Osteoblast (primary cell): ENCODE measurements around the gene MUC2. TPM values are rescaled to one million over a fixed set of nuclear protein-coding genes. Genes with fewer than 3 reads are reported as not detected.

ENCODE experiments used
- DNase-seq: peaks from one replicate; pipeline ENCODE4 v3.0.0; 2011; ENCODE audit warnings: low spot score, mixed read lengths; ENCODE audit not compliant: insufficient read length; ENCODE audit errors: missing footprints
- H2AFZ ChIP-seq: 2 replicates; pipeline ENCODE4 v1.6.0; 2011; ENCODE audit warnings: mild to moderate bottlenecking, low read length
- H3K27ac ChIP-seq: 2 replicates; pipeline ENCODE4 v1.5.1; 2011; ENCODE audit warnings: mild to moderate bottlenecking, low read depth, low read length, moderate library complexity
- H3K27me3 ChIP-seq: 2 replicates; pipeline ENCODE4 v1.6.0; 2012; ENCODE audit warnings: mild to moderate bottlenecking, control low read depth, inconsistent platforms, low read length, moderate library complexity; ENCODE audit not compliant: insufficient read depth
- H3K36me3 ChIP-seq: 2 replicates; pipeline ENCODE4 v1.5.1; 2011; ENCODE audit warnings: mild to moderate bottlenecking, low read length, control low read depth, moderate library complexity; ENCODE audit not compliant: insufficient read depth
- H3K4me1 ChIP-seq: 2 replicates; pipeline ENCODE4 v1.5.1; 2011; ENCODE audit warnings: mild to moderate bottlenecking, low read length, control low read depth, moderate library complexity; ENCODE audit not compliant: insufficient read depth
- H3K4me2 ChIP-seq: 2 replicates; pipeline ENCODE4 v1.6.0; 2011; ENCODE audit warnings: mild to moderate bottlenecking, low read length; ENCODE audit not compliant: insufficient read depth
- H3K4me3 ChIP-seq: fragments of 200-600 bp; sonication (generic); 3 replicates; pipeline ENCODE4 v1.5.1; 2012; ENCODE audit warnings: mild to moderate bottlenecking, low read length, inconsistent platforms; ENCODE audit not compliant: insufficient read depth
- H3K79me2 ChIP-seq: 2 replicates; pipeline ENCODE4 v1.6.0; 2012; ENCODE audit warnings: mild to moderate bottlenecking, low read length, control low read depth, inconsistent platforms; ENCODE audit not compliant: insufficient read depth
- H3K9me3 ChIP-seq: 2 replicates; pipeline ENCODE4 v1.5.1; 2011; ENCODE audit warnings: low read depth, low read length, control low read depth
- H4K20me1 ChIP-seq: 2 replicates; pipeline ENCODE4 v1.6.0; 2012; ENCODE audit warnings: mild to moderate bottlenecking, low read length, control low read depth; ENCODE audit not compliant: insufficient read depth
- total RNA-seq: library from RNA; depleted of rRNA; stranded (reverse); fragments of >200 nt; gene quantifications from 2 replicates; pipeline ENCODE4 v1.2.3, GENCODE V29; 2012
- TF ChIP-seq, protein P1 (sequence below): IDR thresholded peaks from 2 replicates; pipeline ENCODE4 v1.5.1; 2011; ENCODE audit warnings: mild to moderate bottlenecking, low read depth, low read length, moderate library complexity; ENCODE audit errors: extremely low read depth

Gene MUC2
- total RNA-seq, 1 donor = not detected

DNA sequence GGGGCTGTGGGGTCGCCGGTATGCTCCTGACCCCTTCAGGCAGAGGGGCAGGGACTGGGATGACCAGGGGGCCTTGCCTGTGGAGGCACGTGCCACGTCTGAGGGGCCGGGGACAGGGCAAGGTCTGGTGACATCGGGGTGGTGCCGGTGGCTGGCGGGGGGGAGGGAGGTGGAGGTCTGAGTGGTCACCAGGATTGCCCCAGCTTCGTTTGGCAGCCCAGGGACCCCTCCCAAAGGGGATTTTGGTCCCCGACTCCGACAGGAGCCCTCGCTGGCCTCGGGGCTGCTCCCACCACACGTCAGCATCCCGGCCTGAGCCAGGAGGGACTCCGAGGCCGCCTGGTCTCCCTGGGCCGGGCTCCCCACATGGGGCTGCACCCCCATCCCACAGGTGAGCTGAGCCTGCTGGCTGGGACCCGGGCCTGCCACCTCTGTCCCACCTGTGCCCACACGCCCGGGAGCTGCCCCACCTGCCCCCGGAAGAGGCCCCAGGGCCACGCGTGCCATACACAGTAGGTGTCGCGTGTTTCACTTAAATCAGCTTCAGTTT is 37.1 kb upstream of the MUC2 start:
- Histone ChIP-seq H3K27ac (no peak overlapping the region), H3K4me2 (no peak overlapping the region), H3K9me3 (no peaks in the 10 kb centered on the region), H3K27me3 (no peaks in the 10 kb centered on the region), H3K4me3 (no peak overlapping the region), H4K20me1 (no peaks in the 10 kb centered on the region), H2AFZ (no peak overlapping the region), H3K79me2 (no peaks in the 10 kb centered on the region), H3K36me3 (no peaks in the 10 kb centered on the region), H3K4me1 (peaks cover 2% of the 10 kb centered on the region)
- DNase-seq = no peak
- TF ChIP-seq, protein P1, sequence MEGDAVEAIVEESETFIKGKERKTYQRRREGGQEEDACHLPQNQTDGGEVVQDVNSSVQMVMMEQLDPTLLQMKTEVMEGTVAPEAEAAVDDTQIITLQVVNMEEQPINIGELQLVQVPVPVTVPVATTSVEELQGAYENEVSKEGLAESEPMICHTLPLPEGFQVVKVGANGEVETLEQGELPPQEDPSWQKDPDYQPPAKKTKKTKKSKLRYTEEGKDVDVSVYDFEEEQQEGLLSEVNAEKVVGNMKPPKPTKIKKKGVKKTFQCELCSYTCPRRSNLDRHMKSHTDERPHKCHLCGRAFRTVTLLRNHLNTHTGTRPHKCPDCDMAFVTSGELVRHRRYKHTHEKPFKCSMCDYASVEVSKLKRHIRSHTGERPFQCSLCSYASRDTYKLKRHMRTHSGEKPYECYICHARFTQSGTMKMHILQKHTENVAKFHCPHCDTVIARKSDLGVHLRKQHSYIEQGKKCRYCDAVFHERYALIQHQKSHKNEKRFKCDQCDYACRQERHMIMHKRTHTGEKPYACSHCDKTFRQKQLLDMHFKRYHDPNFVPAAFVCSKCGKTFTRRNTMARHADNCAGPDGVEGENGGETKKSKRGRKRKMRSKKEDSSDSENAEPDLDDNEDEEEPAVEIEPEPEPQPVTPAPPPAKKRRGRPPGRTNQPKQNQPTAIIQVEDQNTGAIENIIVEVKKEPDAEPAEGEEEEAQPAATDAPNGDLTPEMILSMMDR = no peak

DNA sequence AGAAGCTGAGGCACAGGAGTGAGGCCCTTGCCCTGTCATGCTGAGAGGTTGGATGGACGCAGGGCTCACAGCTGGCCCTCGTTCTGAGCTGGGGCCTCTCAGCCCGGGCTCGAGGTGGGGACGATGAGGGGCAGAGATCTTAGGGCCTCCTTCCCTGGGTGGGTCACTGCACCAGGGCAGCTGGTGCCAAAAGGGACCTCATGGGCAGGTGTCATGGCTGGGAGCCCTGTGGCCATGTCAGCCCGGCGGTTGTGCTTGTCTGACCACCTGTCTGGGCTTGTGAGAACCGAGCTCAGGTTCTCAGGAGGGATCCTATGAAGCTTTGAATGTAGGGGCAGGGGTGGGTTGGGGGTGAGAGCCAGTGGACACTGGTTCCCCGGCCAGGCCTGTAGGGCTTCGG is 36.3 kb upstream of the MUC2 start:
- Histone ChIP-seq H3K27me3 (no peaks in the 10 kb centered on the region), H4K20me1 (no peaks in the 10 kb centered on the region), H3K4me3 (no peak overlapping the region), H2AFZ (no peak overlapping the region), H3K27ac (no peak overlapping the region), H3K79me2 (no peaks in the 10 kb centered on the region), H3K36me3 (no peaks in the 10 kb centered on the region), H3K9me3 (no peaks in the 10 kb centered on the region), H3K4me1 (peaks cover 2% of the 10 kb centered on the region), H3K4me2 (no peak overlapping the region)
- TF ChIP-seq, protein P1 = no peak
- no peak for DNase-seq

DNA sequence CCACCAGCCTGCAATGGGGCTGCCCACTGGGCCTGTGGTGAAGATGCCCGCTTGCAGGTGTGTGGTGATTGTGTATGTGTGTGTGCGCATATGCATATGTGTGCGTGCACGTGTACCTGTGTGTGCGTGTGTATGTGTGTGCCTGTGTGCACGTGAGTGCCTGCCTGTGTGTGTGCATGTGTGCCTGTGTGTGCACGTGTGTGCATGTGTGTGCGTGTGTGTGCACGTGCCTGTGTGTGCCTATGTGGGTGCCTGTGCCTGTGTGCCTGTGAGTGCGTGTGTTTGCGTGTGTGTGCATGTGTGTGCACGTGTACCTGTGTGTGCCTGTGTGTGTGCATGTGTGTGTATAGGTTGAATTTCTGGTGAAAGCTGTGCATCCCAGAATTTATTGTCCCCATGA is 35.8 kb upstream of the MUC2 start:
- H3K4me2 ChIP-seq = no peak overlapping the region
- H3K4me1 ChIP-seq = peaks cover 2% of the 10 kb centered on the region
- H2AFZ ChIP-seq = no peak overlapping the region
- H3K9me3 ChIP-seq = no peaks in the 10 kb centered on the region
- H3K36me3 ChIP-seq = no peaks in the 10 kb centered on the region
- H3K4me3 ChIP-seq = no peak overlapping the region
- TF ChIP-seq, protein P1 = no peak
- DNase-seq = no peak
- H3K27me3 ChIP-seq = no peaks in the 10 kb centered on the region
- H3K79me2 ChIP-seq = no peaks in the 10 kb centered on the region
- no peaks in the 10 kb centered on the region for H4K20me1 ChIP-seq
- no peak overlapping the region for H3K27ac ChIP-seq

DNA sequence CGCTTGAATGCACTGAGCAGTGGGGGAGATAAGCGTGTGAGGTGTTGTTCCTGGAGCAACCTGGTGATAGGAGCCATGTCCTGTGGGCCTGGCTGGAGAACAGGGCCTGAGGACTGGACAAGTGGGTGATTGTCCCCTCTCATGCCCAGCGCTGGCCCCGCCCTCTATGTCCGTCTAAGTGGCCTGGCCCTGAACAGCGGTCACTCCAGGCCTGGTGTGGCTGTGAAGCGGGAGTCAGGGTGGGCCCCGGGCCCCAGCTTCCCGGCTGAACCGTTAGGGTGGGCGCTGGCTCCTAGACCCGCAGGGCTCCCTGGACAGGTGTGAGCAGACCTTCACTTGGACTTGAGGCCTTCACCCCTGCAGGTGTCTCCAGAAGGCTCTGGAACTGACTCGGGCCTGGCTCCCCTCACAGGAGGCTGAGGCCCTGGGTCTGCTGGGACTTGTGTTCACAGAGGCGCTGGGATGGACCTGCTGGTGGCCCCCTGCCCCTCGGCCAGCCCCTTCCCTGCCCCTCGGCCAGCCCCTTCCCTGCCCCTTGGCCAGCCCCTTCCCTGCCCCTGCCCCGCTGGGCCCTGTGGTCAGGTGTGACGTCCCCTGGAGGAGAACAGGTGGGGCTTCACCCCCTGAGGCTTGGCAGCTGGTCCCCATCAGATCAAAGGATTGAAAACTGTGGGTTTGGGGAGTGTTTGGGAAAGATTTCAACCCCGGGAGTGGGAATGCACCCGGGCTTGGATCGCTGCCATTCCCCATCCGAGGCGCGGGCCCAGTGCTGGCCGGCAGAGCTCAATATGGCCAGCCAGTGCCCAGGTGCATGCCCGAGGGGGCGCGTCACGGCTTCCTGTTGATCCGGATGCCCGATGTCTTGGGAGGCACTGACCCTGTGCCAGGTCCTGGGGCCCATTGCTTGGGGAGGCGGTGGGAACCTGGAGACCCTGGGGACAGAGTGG is 34.9 kb upstream of the MUC2 start:
- Histone ChIP-seq H3K36me3 (no peaks in the 10 kb centered on the region), H3K4me1 (peaks cover 2% of the 10 kb centered on the region), H3K79me2 (no peaks in the 10 kb centered on the region), H3K9me3 (no peaks in the 10 kb centered on the region), H2AFZ (no peak overlapping the region), H3K27me3 (no peaks in the 10 kb centered on the region), H3K4me3 (no peak overlapping the region), H4K20me1 (no peaks in the 10 kb centered on the region), H3K4me2 (no peak overlapping the region), H3K27ac (no peak overlapping the region)
- TF ChIP-seq, protein P1 = no peak
- DNase-seq = peak; percentile 94
